NK-92 treated with Interleukin-12 subunit alpha and Interleukin-12 subunit beta, amount 100 ng/mL, for 24 hours (cell line): ENCODE results near the gene SYMPK.

Experiments
- DNase-seq: peaks from one replicate; lab custom pipeline; 2025; lab: John Stamatoyannopoulos, UW

Gene SYMPK

GRCh38 chr19:45766869-45767346, 96.0 kb downstream of the SYMPK start:
- DNase-seq = no peak

- DNase-seq = no peak
These were observed 96.6 kb downstream of the SYMPK start for GRCh38 chr19:45766296-45766868.

GRCh38 chr19:45765702-45766295, 97.1 kb downstream of the SYMPK start:
- DNase-seq = no peak
